MM.1S (cell line): ENCODE results near the gene MMUT.

Experiments
- DNase-seq: peaks from one replicate; pipeline ENCODE4 v3.0.0-alpha.2; 2015
- H2AFZ ChIP-seq: fragments of 300-600 bp; sonication (generic); 2 replicates; pipeline ENCODE4 v1.6.0; 2016; ENCODE audit warnings: antibody characterized with exemption, low read length
- H3F3A ChIP-seq: fragments of 300-600 bp; sonication (generic); 2 replicates; pipeline ENCODE4 v1.6.1; 2016; ENCODE audit warnings: mild to moderate bottlenecking, antibody characterized with exemption, low read length, moderate library complexity, mixed read lengths; ENCODE audit not compliant: insufficient read depth
- H3K27ac ChIP-seq: fragments of 300-600 bp; sonication (generic); 2 replicates; pipeline ENCODE4 v1.5.1; 2016; ENCODE audit warnings: mild to moderate bottlenecking, low read length
- H3K27me3 ChIP-seq: fragments of 300-600 bp; sonication (generic); replicated peaks from 2 replicates; pipeline ENCODE4 v1.6.0; 2016; ENCODE audit warnings: low read length; ENCODE audit not compliant: insufficient read depth
- H3K36me3 ChIP-seq: fragments of 300-600 bp; sonication (generic); replicated peaks from 2 replicates; pipeline ENCODE4 v1.6.1; 2016; ENCODE audit warnings: mild to moderate bottlenecking, low read length, mixed read lengths; ENCODE audit not compliant: insufficient read depth
- H3K4me1 ChIP-seq: fragments of 300-600 bp; sonication (generic); 2 replicates; pipeline ENCODE4 v1.6.1; 2016; ENCODE audit warnings: low read length, mixed read lengths
- H3K4me2 ChIP-seq: fragments of 300-600 bp; sonication (generic); 2 replicates; pipeline ENCODE4 v1.6.0; 2016; ENCODE audit warnings: low read depth, low read length
- H3K4me3 ChIP-seq: fragments of 300-600 bp; sonication (generic); 2 replicates; pipeline ENCODE4 v1.5.1; 2016; ENCODE audit warnings: low read length, mixed read lengths
- H3K79me2 ChIP-seq: fragments of 300-600 bp; sonication (generic); 2 replicates; pipeline ENCODE4 v1.6.1; 2016; ENCODE audit warnings: mixed run types, low read length, mixed read lengths
- H3K9ac ChIP-seq: fragments of 300-600 bp; sonication (generic); 2 replicates; pipeline ENCODE4 v1.6.1; 2016; ENCODE audit warnings: low read length, mixed read lengths
- H3K9me2 ChIP-seq: fragments of 300-600 bp; sonication (generic); replicated peaks from 2 replicates; pipeline ENCODE4 v1.6.1; 2016; ENCODE audit warnings: mild to moderate bottlenecking, low read length, mixed read lengths; ENCODE audit not compliant: insufficient read depth
- H3K9me3 ChIP-seq: fragments of 300-600 bp; sonication (generic); replicated peaks from 2 replicates; pipeline ENCODE4 v1.6.1; 2016; ENCODE audit warnings: mild to moderate bottlenecking, low read length, mixed read lengths; ENCODE audit not compliant: insufficient read depth
- H4K20me1 ChIP-seq: fragments of 300-600 bp; sonication (generic); 2 replicates; pipeline ENCODE4 v1.6.1; 2016; ENCODE audit warnings: mild to moderate bottlenecking, low read length, moderate library complexity, mixed read lengths; ENCODE audit not compliant: insufficient read depth
- EZH2 ChIP-seq: fragments of 300-600 bp; sonication (generic); optimal IDR thresholded peaks from 2 replicates; pipeline ENCODE3; 2017; ENCODE audit warnings: low read depth, mild to moderate bottlenecking, antibody characterized with exemption, low read length, mixed read lengths
- EZH2phosphoT487 ChIP-seq: fragments of 300-600 bp; sonication (generic); IDR thresholded peaks from 2 replicates; pipeline ENCODE4 v1.6.1; 2018; ENCODE audit warnings: antibody characterized with exemption, low read length
- TF ChIP-seq, protein P1 (sequence below): fragments of 300-600 bp; sonication (generic); IDR thresholded peaks from 2 replicates; pipeline ENCODE4 v1.5.1; 2016; ENCODE audit warnings: antibody characterized with exemption, low read length, mixed read lengths

The MMUT gene

DNA sequence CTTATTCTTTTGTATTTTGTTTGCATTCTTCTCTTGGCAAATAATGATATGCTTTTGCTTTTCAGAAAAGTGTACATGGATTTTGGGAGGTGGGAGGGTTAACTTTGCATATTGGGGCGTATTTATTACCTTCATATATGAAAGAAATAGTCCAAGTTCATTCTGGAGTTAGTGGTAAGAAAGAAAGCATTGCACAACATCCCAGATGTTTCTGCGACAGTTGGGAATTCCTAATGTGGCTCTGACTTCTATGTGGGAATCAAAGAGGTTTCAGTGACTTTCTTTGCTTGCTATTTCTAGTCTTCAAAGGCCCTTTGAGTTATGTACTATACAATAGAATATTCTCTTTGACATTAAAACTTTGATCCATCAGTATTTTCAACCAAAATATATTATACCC, 78.1 kb downstream of the MMUT start:
- Histone ChIP-seq H3K9ac (no peak overlapping the region), H3K9me3 (no peaks in the 10 kb centered on the region), H3K27ac (no peak overlapping the region), H3F3A (no peaks in the 10 kb centered on the region), H3K4me2 (no peak overlapping the region), H3K4me1 (no peaks in the 10 kb centered on the region), H2AFZ (no peak overlapping the region), H3K9me2 (no peaks in the 10 kb centered on the region), H4K20me1 (no peaks in the 10 kb centered on the region), H3K27me3 (no peaks in the 10 kb centered on the region), H3K4me3 (no peak overlapping the region), H3K36me3 (no peaks in the 10 kb centered on the region), H3K79me2 (no peaks in the 10 kb centered on the region)
- TF ChIP-seq, protein P1, sequence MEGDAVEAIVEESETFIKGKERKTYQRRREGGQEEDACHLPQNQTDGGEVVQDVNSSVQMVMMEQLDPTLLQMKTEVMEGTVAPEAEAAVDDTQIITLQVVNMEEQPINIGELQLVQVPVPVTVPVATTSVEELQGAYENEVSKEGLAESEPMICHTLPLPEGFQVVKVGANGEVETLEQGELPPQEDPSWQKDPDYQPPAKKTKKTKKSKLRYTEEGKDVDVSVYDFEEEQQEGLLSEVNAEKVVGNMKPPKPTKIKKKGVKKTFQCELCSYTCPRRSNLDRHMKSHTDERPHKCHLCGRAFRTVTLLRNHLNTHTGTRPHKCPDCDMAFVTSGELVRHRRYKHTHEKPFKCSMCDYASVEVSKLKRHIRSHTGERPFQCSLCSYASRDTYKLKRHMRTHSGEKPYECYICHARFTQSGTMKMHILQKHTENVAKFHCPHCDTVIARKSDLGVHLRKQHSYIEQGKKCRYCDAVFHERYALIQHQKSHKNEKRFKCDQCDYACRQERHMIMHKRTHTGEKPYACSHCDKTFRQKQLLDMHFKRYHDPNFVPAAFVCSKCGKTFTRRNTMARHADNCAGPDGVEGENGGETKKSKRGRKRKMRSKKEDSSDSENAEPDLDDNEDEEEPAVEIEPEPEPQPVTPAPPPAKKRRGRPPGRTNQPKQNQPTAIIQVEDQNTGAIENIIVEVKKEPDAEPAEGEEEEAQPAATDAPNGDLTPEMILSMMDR: no peak
- TF ChIP-seq EZH2phosphoT487 (no peak), EZH2 (no peak)
- no peak for DNase-seq
